Ovary (tissue), 3 donors: ENCODE measurements around the gene LPAR1.

Source experiments
- POLR2A ChIP-seq: fragments of 450-650 bp; IDR thresholded peaks from one replicate; pipeline ENCODE4 v1.6.1; 2017; ENCODE audit warnings: antibody characterized with exemption, mild to moderate bottlenecking, moderate library complexity
- TF ChIP-seq, protein P1 (sequence below), 3 donors: fragments of 450-650 bp in 2 of 3; fragments of 200-600 bp in 1 of 3; IDR thresholded peaks; one replicate each; pipeline versions ENCODE4 v1.5.1 to v1.8.0; 2016 to 2022; ENCODE audit warnings: antibody characterized with exemption in 3 of 3, mild to moderate bottlenecking in 1 of 3
- donor health status: DM: no; HTN: no; CAD: no.

DNA sequence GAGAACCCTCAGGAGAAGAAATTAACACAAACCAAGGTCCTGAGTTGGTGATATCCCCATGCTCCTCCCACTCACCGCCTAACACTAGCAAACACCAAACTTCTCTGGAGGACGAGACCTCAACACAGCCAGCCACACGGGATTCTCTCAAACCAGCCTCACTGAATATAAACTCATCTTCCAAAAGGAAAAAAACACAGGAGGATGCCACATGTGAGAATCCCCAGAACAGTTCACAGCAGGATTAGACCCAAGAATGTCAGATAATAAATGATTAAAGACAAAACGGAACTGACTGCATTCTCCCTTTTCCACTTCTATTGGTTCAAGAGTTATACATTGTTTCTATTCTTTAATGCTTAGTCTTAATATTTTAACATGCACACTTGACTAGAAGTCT lies 89.2 kb downstream of the LPAR1 start:
- TF ChIP-seq, protein P1, sequence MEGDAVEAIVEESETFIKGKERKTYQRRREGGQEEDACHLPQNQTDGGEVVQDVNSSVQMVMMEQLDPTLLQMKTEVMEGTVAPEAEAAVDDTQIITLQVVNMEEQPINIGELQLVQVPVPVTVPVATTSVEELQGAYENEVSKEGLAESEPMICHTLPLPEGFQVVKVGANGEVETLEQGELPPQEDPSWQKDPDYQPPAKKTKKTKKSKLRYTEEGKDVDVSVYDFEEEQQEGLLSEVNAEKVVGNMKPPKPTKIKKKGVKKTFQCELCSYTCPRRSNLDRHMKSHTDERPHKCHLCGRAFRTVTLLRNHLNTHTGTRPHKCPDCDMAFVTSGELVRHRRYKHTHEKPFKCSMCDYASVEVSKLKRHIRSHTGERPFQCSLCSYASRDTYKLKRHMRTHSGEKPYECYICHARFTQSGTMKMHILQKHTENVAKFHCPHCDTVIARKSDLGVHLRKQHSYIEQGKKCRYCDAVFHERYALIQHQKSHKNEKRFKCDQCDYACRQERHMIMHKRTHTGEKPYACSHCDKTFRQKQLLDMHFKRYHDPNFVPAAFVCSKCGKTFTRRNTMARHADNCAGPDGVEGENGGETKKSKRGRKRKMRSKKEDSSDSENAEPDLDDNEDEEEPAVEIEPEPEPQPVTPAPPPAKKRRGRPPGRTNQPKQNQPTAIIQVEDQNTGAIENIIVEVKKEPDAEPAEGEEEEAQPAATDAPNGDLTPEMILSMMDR (IDR thresholded peaks at IDR 0.05), result no peak
- no peak for TF ChIP-seq POLR2A
